Measurements from ENCODE around the gene SULT1C2.

- TF ChIP-seq CTCF (IDR thresholded peaks at IDR 0.05; ENCODE audit: low read depth, low read length, poor library complexity, severe bottlenecking): no peak
- TF ChIP-seq EZH2phosphoT487 (IDR thresholded peaks at IDR 0.05; ENCODE audit: borderline replicate concordance, low read length): no peak
These were observed 48.9 kb upstream of the SULT1C2 start, which contains the start of gene SULT1C3 for GRCh38 chr2:108239786-108240185.
